GM18517 (cell line): Measurements from ENCODE around the gene AGBL4.
"Not testable (repeated sequence)": the region's sequence is repeated elsewhere in the genome, so short reads cannot be mapped to it uniquely, and the experiment has no call there.

Experiments
- ATAC-seq: cut with Tn5 transposase; IDR thresholded peaks from one replicate; pipeline ENCODE4 v1.9.1; 2021; ENCODE audit warnings: mild to moderate bottlenecking, moderate library complexity; ENCODE audit not compliant: unreplicated experiment

AGBL4 gene

DNA sequence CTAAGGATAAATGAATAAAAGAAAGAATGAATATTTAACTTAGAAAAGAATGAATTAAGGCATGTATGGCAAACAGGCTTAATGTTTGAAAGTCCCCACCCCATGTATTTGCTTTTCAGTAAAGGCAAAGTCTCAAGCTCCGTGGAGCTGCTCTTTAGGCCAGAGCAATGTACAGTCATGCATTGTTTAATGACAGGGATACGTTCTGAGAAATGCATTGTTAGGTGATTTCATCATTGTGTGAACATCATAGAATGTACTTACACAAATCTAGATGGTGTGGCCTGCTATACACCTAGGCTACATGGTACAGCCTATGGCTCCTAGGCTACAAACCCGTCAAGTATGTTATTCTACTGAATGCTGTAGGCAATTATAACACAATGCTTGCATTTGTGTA, 1500.2 kb downstream of the AGBL4 start:
- ATAC-seq, result no peak

DNA sequence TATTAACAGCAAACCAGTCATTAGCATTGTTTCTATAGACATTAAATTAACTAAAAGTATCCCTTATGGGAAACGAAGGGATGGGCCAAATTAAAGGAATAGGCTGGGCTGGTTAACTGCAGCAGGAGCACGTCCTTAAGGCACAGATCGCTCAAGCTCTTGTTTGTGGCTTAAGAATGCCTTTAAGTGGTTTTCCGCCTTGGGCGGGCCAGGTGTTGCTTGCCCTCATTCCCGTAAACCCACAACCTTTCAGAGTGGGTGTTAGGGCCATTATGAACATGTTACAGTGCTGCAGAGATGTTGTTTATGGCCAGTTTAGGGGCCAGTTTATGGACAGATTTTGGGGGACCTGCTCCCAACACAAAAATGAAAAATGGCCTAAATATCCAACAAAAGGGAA, 1503.9 kb downstream of the AGBL4 start:
- not testable (repeated sequence) for ATAC-seq

- ATAC-seq, result no peak
Observed at GRCh38 chr1:48506870-48507269, 1516.9 kb downstream of the AGBL4 start.

- no peak for ATAC-seq
Observed at GRCh38 chr1:48500541-48501450, 1523.0 kb downstream of the AGBL4 start.

- ATAC-seq, result no peak
Observed at GRCh38 chr1:48499211-48499735, 1524.5 kb downstream of the AGBL4 start.

DNA sequence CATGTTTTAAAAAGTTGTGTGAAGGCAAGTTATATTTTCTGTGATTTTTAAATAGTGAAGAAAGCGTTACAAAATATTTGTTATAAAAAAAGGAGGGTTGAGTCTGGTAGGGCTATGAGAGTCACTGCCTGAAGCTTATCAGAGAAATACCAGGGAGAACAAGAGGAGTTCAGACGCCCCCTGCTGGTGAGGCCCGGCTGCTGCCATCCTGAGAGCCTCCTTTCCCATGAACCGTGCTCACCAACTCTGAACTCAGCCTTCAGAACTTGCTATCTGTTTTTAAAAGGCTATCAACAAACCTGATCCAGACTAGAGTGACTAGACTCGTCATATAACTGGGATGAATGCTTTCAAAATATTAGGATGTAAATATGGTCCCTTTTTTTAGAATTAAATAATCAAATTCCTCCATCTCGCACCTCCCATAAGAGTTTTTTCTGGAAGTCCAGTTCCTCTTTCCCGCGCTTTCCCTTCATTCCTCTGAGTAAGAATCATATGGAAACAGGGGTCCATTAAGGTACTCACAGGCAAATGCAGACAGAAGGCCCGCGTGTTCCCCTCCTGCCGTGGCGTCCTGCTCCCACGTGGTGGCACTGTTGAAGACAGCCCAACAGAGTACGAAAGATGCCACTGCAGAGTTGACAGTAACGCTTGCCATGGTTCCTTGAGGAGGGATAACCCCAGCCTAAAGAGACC, 1525.5 kb downstream of the AGBL4 start:
- peak; percentile 71 for ATAC-seq

DNA sequence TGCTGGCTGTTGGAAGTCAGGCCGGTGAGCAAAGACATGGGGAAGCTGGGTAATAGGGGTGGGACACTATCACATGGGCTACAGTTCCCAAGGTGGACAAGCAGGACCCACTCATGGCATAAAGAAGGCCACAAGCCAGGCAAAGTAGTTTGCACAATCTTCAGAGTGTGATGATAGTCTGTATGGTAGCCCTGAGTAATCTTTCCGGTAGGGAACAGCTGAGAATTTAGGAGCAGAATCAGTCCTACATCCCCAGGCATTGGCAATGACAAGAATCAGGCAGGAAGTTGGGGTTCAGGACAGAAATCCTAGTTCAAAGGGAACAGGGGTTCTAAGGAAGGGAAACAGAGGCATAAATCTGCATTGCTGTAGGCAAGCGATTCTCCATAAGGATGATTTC, 1527.8 kb downstream of the AGBL4 start:
- no peak for ATAC-seq

DNA sequence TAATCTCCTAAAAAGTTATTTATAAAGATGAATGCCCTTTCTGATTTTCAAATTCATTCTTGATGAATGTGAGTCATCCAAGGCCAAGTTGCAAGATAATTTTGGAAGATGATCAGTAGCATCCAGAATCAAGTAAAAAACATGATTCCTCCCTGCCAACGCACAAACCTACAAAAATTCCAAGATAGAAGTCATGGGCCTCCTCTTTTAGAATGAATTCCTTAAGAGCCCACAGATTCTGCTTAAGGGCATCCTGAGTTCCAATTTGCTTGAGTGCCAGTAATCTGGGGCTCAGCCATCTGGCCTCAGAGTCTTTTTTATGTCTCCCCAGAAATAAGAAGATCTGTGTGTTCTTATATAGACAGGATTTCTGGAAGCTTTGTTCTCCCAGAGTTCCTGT, 1528.6 kb downstream of the AGBL4 start:
- ATAC-seq, result no peak

GRCh38 chr1:48493970-48494769, 1529.6 kb downstream of the AGBL4 start:
- ATAC-seq, result no peak

GRCh38 chr1:48493041-48493440, 1530.7 kb downstream of the AGBL4 start:
- ATAC-seq, result no peak

- ATAC-seq, result no peak
Observed at GRCh38 chr1:48492392-48492791, 1531.4 kb downstream of the AGBL4 start.

DNA sequence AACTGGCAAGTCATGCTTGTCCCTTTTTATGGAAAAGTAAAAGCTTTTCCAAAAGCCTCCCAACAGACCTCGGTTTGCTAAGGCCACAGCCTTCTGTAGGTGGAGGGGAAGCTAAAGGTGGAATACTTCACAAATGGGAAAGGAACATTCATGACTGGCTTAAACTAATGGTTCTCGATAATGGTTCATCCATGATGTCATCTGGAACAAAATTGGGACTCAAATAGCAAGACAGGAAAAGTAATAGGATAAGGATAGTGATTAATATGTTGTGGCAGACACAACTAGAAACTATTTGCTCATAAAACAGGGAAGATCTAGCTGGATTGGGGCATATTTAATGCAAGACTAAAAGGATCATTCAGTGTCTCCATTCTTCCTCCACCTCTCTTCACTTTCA, 1535.0 kb downstream of the AGBL4 start:
- ATAC-seq, result no peak
